Stomach smooth muscle (tissue), 2 donors: ENCODE measurements around the gene SMCP.

Source experiments
- H3K27ac ChIP-seq: one replicate; pipeline ENCODE4 v1.7.0; 2013; ENCODE audit warnings: mild to moderate bottlenecking, low read length, inconsistent platforms
- H3K27me3 ChIP-seq, 2 donors: one replicate each; pipeline ENCODE4 v1.7.0; 2013; ENCODE audit warnings: low read length in 2 of 2; ENCODE audit not compliant: insufficient read depth in 2 of 2, control insufficient read depth in 1 of 2
- H3K36me3 ChIP-seq, 2 donors: one replicate each; pipeline ENCODE4 v1.7.0; 2013; ENCODE audit warnings: low read length in 2 of 2; ENCODE audit not compliant: control insufficient read depth in 2 of 2, insufficient read depth in 2 of 2
- H3K4me1 ChIP-seq: one replicate; pipeline ENCODE4 v1.7.0; 2013; ENCODE audit warnings: low read length; ENCODE audit not compliant: control insufficient read depth, insufficient read depth
- H3K4me3 ChIP-seq, 2 donors: one replicate each; pipeline ENCODE4 v1.7.0; 2013; ENCODE audit warnings: low read length in 2 of 2
- H3K9ac ChIP-seq, 2 donors: one replicate each; pipeline ENCODE4 v1.7.0; 2013; ENCODE audit warnings: low read length in 2 of 2, mild to moderate bottlenecking in 1 of 2
- H3K9me3 ChIP-seq, 2 donors: one replicate each; pipeline ENCODE4 v1.7.0; 2013; ENCODE audit warnings: low read length in 2 of 2; ENCODE audit not compliant: control insufficient read depth in 2 of 2
- donor health status: healthy.
- donor health status: Pancreatic carcinoma.

The SMCP gene, protein sequence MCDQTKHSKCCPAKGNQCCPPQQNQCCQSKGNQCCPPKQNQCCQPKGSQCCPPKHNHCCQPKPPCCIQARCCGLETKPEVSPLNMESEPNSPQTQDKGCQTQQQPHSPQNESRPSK

DNA sequence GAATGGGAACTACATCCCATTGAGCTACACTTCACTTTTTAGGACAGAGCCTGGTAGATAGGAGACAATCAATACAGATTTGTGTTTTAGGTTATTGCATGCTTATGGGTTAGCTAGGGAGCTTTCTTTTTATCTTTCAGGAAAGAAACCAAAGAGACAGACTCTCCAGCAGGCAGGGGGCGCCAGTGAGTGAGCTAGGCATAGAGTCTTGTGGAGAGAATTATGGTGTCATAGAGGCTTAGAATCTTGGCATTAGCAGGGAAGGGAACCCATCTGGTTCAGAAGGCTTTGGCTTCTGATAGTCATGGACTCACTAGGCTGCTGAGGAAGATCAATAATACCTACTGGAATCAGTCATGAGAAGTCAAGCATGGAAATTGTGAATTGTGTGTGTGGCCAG, at the start of gene SMCP:
TSS of gene SMCP (plus strand) at position 281 of the 400 bp plus-strand sequence. CDS start 6,101 bp downstream, outside the sequence.
- no peak within 1 kb of the TSS for H3K4me3 ChIP-seq
- no peak within 1 kb of the TSS for H3K27ac ChIP-seq
- H3K4me1 ChIP-seq, result no peaks in the 10 kb centered on the region
- H3K27me3 ChIP-seq, result no peaks in the 10 kb centered on the region
- H3K9ac ChIP-seq, result no peak within 1 kb of the TSS
- no peaks in the 10 kb centered on the region for H3K9me3 ChIP-seq
- no peaks in the 10 kb centered on the region for H3K36me3 ChIP-seq

DNA sequence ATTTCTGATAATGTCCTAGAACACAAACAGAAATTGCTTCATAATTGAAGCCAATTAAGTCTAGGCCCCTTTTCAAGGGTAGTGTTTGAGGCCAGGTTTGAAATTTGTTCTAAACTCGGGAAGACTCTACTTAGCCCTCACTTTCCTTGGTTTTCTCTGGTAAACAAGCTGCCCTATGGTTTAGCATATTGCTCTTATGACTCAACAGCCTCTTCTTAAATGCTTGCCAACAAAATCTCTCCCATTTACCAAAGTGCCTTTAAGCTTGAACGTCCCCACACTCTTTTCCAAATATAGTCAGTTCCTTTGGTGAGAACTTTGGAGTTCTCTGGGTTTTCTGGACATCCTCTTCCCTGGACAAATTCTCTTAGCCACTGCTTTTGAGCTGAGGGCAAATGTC, 41.3 kb upstream of the SMCP start:
- Histone ChIP-seq H3K4me1 (no peaks in the 10 kb centered on the region), H3K27me3 (no peaks in the 10 kb centered on the region), H3K9me3 (no peaks in the 10 kb centered on the region), H3K36me3 (no peaks in the 10 kb centered on the region), H3K4me3 (no peak overlapping the region), H3K9ac (no peak overlapping the region), H3K27ac (no peak overlapping the region)

DNA sequence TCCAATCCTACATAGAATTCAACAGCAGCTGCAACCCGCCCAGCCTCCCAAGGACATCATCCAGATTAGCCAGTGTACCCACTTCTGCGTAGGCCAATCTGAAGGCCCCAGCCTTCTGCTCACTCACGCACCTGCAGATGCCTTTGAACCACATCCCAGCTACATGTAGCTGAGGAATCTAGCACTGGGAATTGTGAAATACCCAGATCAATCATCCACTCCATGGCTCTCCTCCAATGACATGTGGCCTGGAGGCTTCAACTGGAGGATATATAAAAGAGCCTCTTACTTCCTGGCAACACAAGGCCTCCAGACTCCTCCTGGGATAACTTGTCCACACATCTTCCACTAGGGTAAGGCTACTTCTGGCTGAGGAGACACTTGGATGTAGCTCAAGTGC, 35.6 kb upstream of the SMCP start, which contains the start of gene LCE6A:
TSS of gene LCE6A (plus strand) at position 301 of the 400 bp plus-strand sequence. CDS start 665 bp downstream, outside the sequence.
- no peak within 1 kb of the TSS for H3K27ac ChIP-seq
- H3K36me3 ChIP-seq, result no peaks in the 10 kb centered on the region
- no peak within 1 kb of the TSS for H3K9ac ChIP-seq
- no peaks in the 10 kb centered on the region for H3K4me1 ChIP-seq
- no peak within 1 kb of the TSS for H3K4me3 ChIP-seq
- H3K27me3 ChIP-seq, result peaks cover 0 to 2% of the 10 kb centered on the region in 2 donors
- H3K9me3 ChIP-seq, result no peaks in the 10 kb centered on the region

DNA sequence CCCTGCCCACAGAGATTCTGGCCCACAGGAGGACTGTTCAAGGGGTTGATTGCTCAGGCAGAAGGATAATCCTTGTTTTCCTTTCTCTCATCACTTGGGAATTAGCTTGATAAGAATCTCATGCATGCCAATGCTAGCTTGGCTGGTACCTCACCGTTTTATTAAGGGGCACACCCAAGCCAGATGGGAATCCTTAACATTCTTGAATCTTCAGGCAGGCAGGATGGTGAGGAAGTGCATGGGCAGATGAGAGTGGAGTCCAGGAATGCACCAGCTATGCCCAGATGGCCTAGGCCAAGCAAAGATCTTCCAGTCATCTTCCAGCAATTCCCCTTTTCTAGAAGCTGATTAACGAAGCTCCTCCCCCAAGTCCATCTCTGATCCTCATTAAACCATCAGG, 22.5 kb upstream of the SMCP start:
- Histone ChIP-seq H3K9ac (no peak overlapping the region), H3K27ac (no peak overlapping the region), H3K4me1 (peaks cover 2% of the 10 kb centered on the region), H3K36me3 (no peaks in the 10 kb centered on the region), H3K4me3 (no peak overlapping the region), H3K27me3 (no peaks in the 10 kb centered on the region), H3K9me3 (no peaks in the 10 kb centered on the region)

DNA sequence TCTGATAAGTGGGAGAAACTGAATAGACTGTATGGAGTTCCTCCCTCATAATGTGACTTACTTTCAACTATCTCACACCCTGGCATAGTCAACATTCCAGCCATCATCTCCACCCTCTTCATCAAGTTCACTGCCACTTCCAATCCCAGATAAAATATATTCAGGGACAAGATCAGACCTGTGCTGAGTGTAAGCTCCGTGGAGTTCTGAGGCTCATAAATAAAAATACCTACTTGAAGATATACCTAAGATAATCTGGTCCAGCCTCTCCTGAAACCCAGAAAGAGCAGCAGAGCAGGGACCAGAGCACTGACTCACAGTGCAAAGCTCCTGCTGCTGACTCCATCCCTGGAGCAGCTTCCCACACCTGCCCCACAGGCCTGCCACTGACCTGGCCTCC, 20.1 kb upstream of the SMCP start:
- H3K4me1 ChIP-seq, result peaks cover 15% of the 10 kb centered on the region
- H3K9me3 ChIP-seq, result no peaks in the 10 kb centered on the region
- no peaks in the 10 kb centered on the region for H3K36me3 ChIP-seq
- H3K27ac ChIP-seq, result no peak overlapping the region
- H3K27me3 ChIP-seq, result no peaks in the 10 kb centered on the region
- H3K9ac ChIP-seq, result no peak overlapping the region
- H3K4me3 ChIP-seq, result no peak overlapping the region

DNA sequence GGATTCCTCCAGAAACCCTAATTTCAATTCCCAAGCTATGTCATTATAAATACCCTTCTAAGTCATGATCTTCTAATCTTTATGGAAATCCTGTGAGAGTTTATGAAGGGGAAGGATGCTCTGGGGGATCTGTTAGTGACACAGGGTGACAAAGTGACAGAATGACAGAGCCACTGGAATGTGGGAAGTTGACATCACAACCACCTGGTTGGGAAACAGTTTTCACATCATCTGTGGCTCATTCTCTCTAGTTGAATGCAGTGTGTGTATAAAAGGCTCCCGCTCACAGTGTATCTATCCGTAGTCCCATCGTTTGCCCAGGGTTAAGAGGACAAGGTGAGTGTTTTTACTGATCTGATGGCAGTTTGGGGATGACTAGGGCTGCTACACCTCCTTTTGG, 18.4 kb upstream of the SMCP start, which contains the start of gene LCE7A:
TSS of gene LCE7A (plus strand) at position 301 of the 400 bp plus-strand sequence. CDS start 702 bp downstream, outside the sequence.
- no peaks in the 10 kb centered on the region for H3K9me3 ChIP-seq
- H3K36me3 ChIP-seq, result no peaks in the 10 kb centered on the region
- H3K9ac ChIP-seq, result no peak within 1 kb of the TSS
- H3K4me1 ChIP-seq, result peaks cover 15% of the 10 kb centered on the region
- H3K27ac ChIP-seq, result no peak within 1 kb of the TSS
- no peak within 1 kb of the TSS for H3K4me3 ChIP-seq
- H3K27me3 ChIP-seq, result no peaks in the 10 kb centered on the region

DNA sequence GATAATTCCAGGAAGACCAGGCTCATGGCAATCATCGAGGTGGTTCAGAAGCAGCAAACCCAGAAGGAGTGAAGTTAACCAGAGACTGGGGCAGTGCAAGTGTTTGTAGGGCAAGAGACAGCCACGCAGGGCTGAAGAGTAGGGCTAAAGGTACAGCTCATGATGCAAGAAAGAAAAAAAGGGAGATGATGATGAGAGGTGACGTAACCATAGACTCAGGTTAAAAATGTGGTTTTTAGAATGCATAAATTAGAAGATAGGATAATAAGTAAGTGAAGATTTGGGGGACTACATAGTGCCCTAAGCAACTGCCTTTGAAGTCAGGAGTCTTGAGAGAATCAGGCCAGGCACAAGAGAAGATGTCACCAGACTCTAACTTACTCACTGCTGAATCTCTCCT, 18.0 kb upstream of the SMCP start:
- Histone ChIP-seq H3K4me1 (peaks cover 15% of the 10 kb centered on the region), H3K36me3 (no peaks in the 10 kb centered on the region), H3K9me3 (no peaks in the 10 kb centered on the region), H3K27me3 (no peaks in the 10 kb centered on the region), H3K4me3 (no peak overlapping the region), H3K9ac (no peak overlapping the region), H3K27ac (no peak overlapping the region)

DNA sequence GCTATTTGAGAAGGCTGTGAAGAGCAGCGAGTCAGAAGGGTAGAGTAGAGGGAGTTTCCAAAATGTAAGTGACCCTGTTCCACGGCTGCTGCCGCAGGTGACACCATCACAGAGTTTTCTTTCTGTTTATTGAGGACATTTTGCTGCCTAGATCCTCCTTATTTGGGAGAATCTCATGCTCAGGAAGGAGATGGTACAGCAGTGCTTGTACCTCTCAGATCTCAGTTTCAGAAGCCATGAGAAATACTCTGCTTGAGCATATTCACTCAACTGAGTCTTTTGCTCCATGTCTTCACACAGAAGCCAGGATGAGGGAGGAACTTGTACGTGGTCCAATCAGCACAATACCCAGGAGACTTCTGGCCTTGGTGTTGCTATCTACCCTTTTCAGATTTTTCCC, 16.7 kb upstream of the SMCP start:
- Histone ChIP-seq H3K4me3 (no peak overlapping the region), H3K27me3 (no peaks in the 10 kb centered on the region), H3K9me3 (no peaks in the 10 kb centered on the region), H3K36me3 (no peaks in the 10 kb centered on the region), H3K9ac (no peak overlapping the region), H3K4me1 (peaks cover 15% of the 10 kb centered on the region), H3K27ac (no peak overlapping the region)

DNA sequence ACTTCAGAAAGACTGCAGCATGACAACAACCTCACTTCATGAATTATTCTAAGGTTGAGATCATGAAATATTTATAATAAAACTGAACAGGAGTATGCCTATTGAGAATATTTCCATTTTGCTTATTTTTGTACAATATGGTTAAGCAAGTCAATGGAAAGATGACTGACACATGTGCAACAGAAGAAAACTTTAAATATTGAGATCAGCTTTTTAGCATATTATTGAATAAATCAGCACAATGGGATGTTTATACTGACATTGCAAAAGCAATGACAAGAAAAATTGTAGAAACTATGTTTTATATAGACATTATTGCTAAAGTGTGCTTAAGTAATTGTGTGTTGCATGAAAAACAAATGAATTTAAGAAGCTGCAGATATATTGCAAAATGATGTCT, 13.7 kb upstream of the SMCP start:
- H3K9me3 ChIP-seq, result no peaks in the 10 kb centered on the region
- no peaks in the 10 kb centered on the region for H3K36me3 ChIP-seq
- H3K9ac ChIP-seq, result no peak overlapping the region
- H3K27me3 ChIP-seq, result no peaks in the 10 kb centered on the region
- H3K4me3 ChIP-seq, result no peak overlapping the region
- peaks cover 15% of the 10 kb centered on the region for H3K4me1 ChIP-seq
- H3K27ac ChIP-seq, result no peak overlapping the region

DNA sequence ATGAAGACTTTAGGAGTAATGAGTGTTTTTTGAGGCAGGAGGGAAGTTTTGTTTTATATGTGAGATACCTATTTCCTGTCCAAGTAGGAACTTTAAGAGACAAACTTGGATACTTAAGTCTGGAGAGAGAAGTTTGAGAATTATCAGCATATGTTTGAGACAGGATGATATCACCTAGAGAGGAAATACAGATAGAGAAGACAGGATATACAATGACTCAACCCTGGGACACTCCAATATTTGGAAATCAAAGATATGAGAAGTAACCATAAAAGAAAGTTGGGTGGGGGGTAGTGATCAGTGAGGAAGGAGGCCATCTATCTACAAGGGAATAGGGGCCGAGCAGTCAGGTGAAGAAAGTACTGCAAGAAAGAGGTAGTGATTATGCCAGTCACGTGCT, 11.8 kb upstream of the SMCP start:
- H3K4me1 ChIP-seq, result peaks cover 8% of the 10 kb centered on the region
- no peaks in the 10 kb centered on the region for H3K36me3 ChIP-seq
- H3K9ac ChIP-seq, result no peak overlapping the region
- H3K27me3 ChIP-seq, result no peaks in the 10 kb centered on the region
- H3K9me3 ChIP-seq, result no peaks in the 10 kb centered on the region
- no peak overlapping the region for H3K4me3 ChIP-seq
- no peak overlapping the region for H3K27ac ChIP-seq

DNA sequence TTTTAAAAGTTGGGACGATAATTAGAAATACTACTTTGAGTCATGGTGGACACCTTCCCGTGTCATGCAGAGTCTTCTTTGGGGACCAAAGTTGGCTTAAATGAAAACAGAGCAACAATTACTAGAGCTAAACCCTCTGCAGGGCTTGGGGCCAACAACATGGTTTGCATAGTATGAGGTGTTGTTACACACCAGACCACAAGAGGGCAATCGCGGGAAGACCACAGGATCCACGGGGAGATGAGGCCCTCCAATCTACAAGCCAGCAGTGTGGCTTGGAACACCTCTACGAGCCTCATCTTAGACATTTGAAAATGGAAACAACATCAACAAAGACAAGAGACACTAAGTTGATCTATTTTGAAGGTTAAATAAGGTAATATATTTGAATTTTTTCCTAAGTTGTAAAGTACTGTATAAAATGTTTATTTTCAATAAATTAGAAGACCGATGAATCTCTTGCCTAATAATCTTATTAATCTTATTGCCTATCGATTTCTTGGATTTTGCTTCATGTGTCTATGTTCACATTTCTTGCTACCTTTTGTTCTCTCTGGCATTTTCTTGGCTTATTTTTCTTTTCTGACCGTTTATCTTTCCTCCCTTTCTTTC, 8.2 kb upstream of the SMCP start:
- Histone ChIP-seq H3K9ac (no peak overlapping the region), H3K27me3 (no peaks in the 10 kb centered on the region), H3K4me1 (no peaks in the 10 kb centered on the region), H3K27ac (no peak overlapping the region), H3K4me3 (no peak overlapping the region), H3K9me3 (no peaks in the 10 kb centered on the region), H3K36me3 (no peaks in the 10 kb centered on the region)
